ENCODE results near the gene PGAM1. TPM values are rescaled to one million over a fixed set of nuclear protein-coding genes. Genes with fewer than 3 reads are reported as not detected.

Gene PGAM1
- total and polyA plus RNA-seq, 2 of the 13 experiments (the other 11 are each of a cell fraction or from before 2014, with no cell fraction given) = 354 to 483 TPM

DNA sequence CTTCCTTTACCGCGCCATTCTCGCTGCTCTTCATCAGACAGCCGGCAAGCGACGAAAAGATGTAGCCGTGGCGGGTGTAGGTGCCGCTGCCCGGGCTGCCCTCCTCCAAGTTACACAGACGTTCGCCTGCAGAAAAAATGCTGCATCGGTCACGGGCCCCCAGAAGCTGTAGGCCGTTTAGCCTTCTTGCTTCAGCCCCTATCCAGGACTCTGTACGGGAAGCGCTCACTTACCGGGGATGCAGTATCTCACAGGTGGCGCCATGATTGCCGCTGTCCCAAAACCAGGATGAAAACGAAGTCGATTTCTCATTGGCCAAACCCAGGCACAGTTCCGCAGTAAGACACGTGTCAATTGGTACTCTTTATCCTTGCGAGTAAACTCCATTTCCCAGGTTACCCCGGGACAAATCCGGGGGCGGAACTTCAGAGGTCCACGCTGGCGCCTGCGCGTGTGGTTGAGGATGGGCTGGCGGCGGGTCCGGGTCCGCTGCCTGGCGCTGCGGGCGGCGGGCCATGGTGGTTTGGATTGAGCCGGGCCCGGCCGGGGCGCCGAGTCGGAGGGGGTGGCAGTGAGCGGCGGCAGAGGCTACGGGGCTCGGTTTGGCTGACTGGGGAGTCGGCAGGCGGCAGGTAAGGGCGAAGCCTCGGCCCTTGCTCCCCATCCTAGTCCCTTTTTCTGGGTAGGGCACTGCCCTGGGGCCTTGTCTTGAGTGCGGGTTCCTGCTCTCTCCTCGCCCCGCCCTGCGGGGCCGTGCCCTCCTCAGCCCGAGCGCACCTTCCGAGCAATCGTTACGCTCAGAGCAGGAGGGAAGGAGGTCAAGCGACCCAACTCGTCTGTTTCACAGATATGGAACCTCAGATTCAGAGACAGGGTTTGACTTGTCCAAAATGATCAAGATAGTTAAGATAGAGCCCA is 20.0 kb downstream of the PGAM1 start, which contains the start of the genes EXOSC1 and ZDHHC16 (continued):
- TF ChIP-seq IRX3 (CRISPR knock-in tag; IDR thresholded peaks at IDR 0.05; ENCODE audit: borderline replicate concordance, low read depth) (no peak), ZKSCAN8 (CRISPR knock-in tag; IDR thresholded peaks at IDR 0.05; ENCODE audit: borderline replicate concordance) (no peak; the same call in 1 of the 2 replicates), LCORL (IDR thresholded peaks at IDR 0.05) (peak; percentile 82), LCORL (CRISPR knock-in tag; IDR thresholded peaks at IDR 0.05) (peak; percentile 32; the same call in 1 of the 2 replicates), ZNF556 (CRISPR knock-in tag; IDR thresholded peaks at IDR 0.05; ENCODE audit: borderline replicate concordance) (no peak; the same call in 1 of the 2 replicates), MAFG (CRISPR knock-in tag; IDR thresholded peaks at IDR 0.05) (no peak), ZNF30 (CRISPR knock-in tag; IDR thresholded peaks at IDR 0.05) (no peak), CBX1 (IDR thresholded peaks at IDR 0.05; ENCODE audit: low read depth) (no peak), ZNF264 (CRISPR knock-in tag; IDR thresholded peaks at IDR 0.05) (0 out of 2 replicates have a peak, but pooled peaks have one; percentile 50), JARID2 (CRISPR knock-in tag; IDR thresholded peaks at IDR 0.05; ENCODE audit: insufficient replicate concordance) (no peak), TBP (CRISPR knock-in tag; IDR thresholded peaks at IDR 0.05) (0 out of 2 replicates have a peak, but pooled peaks have one; percentile 86), FOXA3 (CRISPR knock-in tag; IDR thresholded peaks at IDR 0.05) (peak; percentile 58; the same call in 1 of the 2 replicates), BHLHE40 (IDR thresholded peaks at IDR 0.05; ENCODE audit: low read length) (no peak), ATF7 (IDR thresholded peaks at IDR 0.05) (no peak), ATF7 (CRISPR knock-in tag; IDR thresholded peaks at IDR 0.05) (no peak), ELF3 (CRISPR knock-in tag; IDR thresholded peaks at IDR 0.05) (peak; percentile 77), ZMYM2 (CRISPR knock-in tag; IDR thresholded peaks at IDR 0.05) (no peak), CBFB (CRISPR knock-in tag; IDR thresholded peaks at IDR 0.05) (peak; percentile 58; the same call in 1 of the 2 replicates), HDAC1 (CRISPR knock-in tag; IDR thresholded peaks at IDR 0.05) (peak; percentile 79)
- TF ChIP-seq, protein P1, sequence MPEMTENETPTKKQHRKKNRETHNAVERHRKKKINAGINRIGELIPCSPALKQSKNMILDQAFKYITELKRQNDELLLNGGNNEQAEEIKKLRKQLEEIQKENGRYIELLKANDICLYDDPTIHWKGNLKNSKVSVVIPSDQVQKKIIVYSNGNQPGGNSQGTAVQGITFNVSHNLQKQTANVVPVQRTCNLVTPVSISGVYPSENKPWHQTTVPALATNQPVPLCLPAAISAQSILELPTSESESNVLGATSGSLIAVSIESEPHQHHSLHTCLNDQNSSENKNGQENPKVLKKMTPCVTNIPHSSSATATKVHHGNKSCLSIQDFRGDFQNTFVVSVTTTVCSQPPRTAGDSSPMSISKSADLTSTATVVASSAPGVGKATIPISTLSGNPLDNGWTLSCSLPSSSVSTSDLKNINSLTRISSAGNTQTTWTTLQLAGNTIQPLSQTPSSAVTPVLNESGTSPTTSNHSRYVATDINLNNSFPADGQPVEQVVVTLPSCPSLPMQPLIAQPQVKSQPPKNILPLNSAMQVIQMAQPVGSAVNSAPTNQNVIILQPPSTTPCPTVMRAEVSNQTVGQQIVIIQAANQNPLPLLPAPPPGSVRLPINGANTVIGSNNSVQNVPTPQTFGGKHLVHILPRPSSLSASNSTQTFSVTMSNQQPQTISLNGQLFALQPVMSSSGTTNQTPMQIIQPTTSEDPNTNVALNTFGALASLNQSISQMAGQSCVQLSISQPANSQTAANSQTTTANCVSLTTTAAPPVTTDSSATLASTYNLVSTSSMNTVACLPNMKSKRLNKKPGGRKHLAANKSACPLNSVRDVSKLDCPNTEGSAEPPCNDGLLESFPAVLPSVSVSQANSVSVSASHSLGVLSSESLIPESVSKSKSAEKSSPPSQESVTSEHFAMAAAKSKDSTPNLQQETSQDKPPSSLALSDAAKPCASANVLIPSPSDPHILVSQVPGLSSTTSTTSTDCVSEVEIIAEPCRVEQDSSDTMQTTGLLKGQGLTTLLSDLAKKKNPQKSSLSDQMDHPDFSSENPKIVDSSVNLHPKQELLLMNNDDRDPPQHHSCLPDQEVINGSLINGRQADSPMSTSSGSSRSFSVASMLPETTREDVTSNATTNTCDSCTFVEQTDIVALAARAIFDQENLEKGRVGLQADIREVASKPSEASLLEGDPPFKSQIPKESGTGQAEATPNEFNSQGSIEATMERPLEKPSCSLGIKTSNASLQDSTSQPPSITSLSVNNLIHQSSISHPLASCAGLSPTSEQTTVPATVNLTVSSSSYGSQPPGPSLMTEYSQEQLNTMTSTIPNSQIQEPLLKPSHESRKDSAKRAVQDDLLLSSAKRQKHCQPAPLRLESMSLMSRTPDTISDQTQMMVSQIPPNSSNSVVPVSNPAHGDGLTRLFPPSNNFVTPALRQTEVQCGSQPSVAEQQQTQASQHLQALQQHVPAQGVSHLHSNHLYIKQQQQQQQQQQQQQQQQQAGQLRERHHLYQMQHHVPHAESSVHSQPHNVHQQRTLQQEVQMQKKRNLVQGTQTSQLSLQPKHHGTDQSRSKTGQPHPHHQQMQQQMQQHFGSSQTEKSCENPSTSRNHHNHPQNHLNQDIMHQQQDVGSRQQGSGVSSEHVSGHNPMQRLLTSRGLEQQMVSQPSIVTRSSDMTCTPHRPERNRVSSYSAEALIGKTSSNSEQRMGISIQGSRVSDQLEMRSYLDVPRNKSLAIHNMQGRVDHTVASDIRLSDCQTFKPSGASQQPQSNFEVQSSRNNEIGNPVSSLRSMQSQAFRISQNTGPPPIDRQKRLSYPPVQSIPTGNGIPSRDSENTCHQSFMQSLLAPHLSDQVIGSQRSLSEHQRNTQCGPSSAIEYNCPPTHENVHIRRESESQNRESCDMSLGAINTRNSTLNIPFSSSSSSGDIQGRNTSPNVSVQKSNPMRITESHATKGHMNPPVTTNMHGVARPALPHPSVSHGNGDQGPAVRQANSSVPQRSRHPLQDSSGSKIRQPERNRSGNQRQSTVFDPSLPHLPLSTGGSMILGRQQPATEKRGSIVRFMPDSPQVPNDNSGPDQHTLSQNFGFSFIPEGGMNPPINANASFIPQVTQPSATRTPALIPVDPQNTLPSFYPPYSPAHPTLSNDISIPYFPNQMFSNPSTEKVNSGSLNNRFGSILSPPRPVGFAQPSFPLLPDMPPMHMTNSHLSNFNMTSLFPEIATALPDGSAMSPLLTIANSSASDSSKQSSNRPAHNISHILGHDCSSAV (CRISPR knock-in tag; IDR thresholded peaks at IDR 0.05; ENCODE audit: borderline replicate concordance) = no peak
- TF ChIP-seq, protein P2, sequence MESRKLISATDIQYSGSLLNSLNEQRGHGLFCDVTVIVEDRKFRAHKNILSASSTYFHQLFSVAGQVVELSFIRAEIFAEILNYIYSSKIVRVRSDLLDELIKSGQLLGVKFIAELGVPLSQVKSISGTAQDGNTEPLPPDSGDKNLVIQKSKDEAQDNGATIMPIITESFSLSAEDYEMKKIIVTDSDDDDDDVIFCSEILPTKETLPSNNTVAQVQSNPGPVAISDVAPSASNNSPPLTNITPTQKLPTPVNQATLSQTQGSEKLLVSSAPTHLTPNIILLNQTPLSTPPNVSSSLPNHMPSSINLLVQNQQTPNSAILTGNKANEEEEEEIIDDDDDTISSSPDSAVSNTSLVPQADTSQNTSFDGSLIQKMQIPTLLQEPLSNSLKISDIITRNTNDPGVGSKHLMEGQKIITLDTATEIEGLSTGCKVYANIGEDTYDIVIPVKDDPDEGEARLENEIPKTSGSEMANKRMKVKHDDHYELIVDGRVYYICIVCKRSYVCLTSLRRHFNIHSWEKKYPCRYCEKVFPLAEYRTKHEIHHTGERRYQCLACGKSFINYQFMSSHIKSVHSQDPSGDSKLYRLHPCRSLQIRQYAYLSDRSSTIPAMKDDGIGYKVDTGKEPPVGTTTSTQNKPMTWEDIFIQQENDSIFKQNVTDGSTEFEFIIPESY (CRISPR knock-in tag; IDR thresholded peaks at IDR 0.05) = no peak

Measured in HepG2 (cell line).